ENCODE data around the gene BCL2L11. TPM values are rescaled to one million over a fixed set of nuclear protein-coding genes. Genes with fewer than 3 reads are reported as not detected.

BCL2L11 gene
- total and polyA plus RNA-seq, 10 of the 15 experiments (the other 5 are each of a cell fraction or from before 2014, with no cell fraction given) = 0.29 to 10.1 (median 1.1) TPM

DNA sequence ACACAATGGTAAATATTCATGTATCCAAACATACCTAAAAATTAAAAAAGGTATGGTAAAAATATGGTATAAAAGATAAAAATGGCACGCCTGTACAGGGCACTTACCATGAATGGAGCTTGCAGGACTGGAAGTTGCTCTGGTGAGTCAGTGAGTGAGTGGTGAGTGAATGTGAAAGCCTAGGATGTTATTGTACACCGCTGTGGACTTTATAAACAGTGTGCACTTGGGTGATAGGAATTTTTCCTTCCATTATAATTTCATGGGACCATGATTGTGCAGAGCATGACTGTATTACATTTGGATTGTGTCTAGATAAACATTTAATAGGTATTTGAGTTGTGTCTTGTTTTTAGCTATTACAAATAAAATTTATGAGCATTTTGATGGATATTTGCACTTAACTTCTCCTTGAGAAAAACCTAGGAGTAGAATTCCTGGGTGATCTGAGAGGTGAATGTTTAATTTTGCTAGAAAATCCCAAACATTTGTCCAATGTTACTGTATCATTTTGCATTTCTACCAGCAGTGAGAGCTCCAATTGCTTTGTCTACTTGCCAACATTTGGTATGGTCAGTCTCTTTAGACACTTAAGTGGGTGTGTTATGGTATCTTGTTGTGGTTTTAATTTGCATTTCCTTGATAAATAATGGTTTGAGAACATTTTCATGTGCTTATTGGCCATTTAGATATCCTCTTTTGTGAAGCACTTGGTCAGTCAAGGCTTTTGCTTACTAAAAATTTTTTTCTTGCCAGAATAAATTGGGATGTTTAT lies 81.7 kb downstream of the BCL2L11 start:
- Histone ChIP-seq H2AFZ (ENCODE audit: control insufficient read depth, low read depth, low read length) (no peak overlapping the region), H3K9me3 (replicated peaks; ENCODE audit: control insufficient read depth, insufficient read depth, low read length) (peaks cover under 1% of the 10 kb centered on the region; the same call in 2 of the 3 replicates), H3K36me3 (ENCODE audit: control insufficient read depth in 2 of 2, insufficient read depth in 2 of 2, low read length in 1 of 2) (no peaks in the 10 kb centered on the region), H3K4me3 (no peak overlapping the region), H3K27me3 (replicated peaks in 1 of 2; ENCODE audit: control insufficient read depth in 2 of 2, insufficient read depth in 2 of 2, low read length in 1 of 2) (no peaks in the 10 kb centered on the region), H4K20me1 (ENCODE audit: control insufficient read depth, insufficient read depth) (no peaks in the 10 kb centered on the region), H3K9ac (ENCODE audit: control insufficient read depth, insufficient read depth, low read length) (no peak overlapping the region), H3K4me2 (ENCODE audit: control insufficient read depth, insufficient read depth) (no peak overlapping the region), H3K27ac (ENCODE audit: control insufficient read depth, insufficient read depth) (no peak overlapping the region), H3K79me2 (ENCODE audit: control insufficient read depth, insufficient read depth, low read length) (no peaks in the 10 kb centered on the region), H3K4me1 (ENCODE audit: control insufficient read depth, insufficient read depth, low read length) (peaks cover 37% of the 10 kb centered on the region)
- SMC1A ChIA-PET (ENCODE audit: uncharacterized antibody, unreplicated experiment) = interaction anchor here (0.8 to 5.4 kb wide), 9 partner anchors 10 to 82 kb away, joined by 3 to 70 read pairs (median 5); partner anchors contain the start of gene BCL2L11
- RAD21 ChIA-PET (ENCODE audit: unreplicated experiment) = interaction anchor here (1.4 to 2.4 kb wide), 5 partner anchors 8 to 52 kb away, joined by 3 to 9 read pairs (median 6); no protein-coding TSS in a partner anchor
- in situ Hi-C loops (cut with MboI) = loop anchor here (25.0 kb wide), 1 partner anchor 340 kb away; no protein-coding TSS in a partner anchor
- CTCF ChIA-PET = interaction anchor here (1.1 to 1.2 kb wide), 2 partner anchors 82 to 152 kb away, joined by 3 read pairs; partner anchors contain the start of gene BCL2L11
- POLR2A ChIA-PET = no interaction called here
- no TSS peak for BruUV-seq (replicated peaks)
- WGBS (ENCODE audit: insufficient coverage, insufficient replicate concordance, low lambda C conversion rate, missing lambda C conversion rate) = 95% methylated on average over 2 of the region's 2 CpGs
- FAIRE-seq = no peak
- peak; percentile 11; the same call in 1 of the 3 replicates for ATAC-seq
- TF ChIP-seq IKZF1 (conservative IDR thresholded peaks at IDR 0.05) = peak; percentile 14; the same call in 1 of the 2 replicates
- 0 out of 2 replicates have a peak, but pooled peaks have one; percentile 47 for TF ChIP-seq SMARCA5 (IDR thresholded peaks at IDR 0.05)
- TF ChIP-seq POU2F2 (IDR thresholded peaks at IDR 0.05; ENCODE audit: borderline replicate concordance, low read depth, low read length) = peak; percentile 19; the same call in 1 of the 3 replicates
- TF ChIP-seq MTA2 (IDR thresholded peaks at IDR 0.05; ENCODE audit: low read depth) = 0 out of 2 replicates have a peak, but pooled peaks have one; percentile 19
- TF ChIP-seq SP1 (IDR thresholded peaks at IDR 0.05; ENCODE audit: low read depth, low read length) = no peak
- no peak for TF ChIP-seq SREBF2 (IDR thresholded peaks at IDR 0.05; ENCODE audit: low read length)
- DNase-seq (ENCODE audit: low read depth, low spot score) = no peak
- intact Hi-C loops (cut with micrococcal nuclease; ENCODE audit: unreplicated experiment) = no loop called here

All from GM12878 (cell line).